Left ventricle myocardium superior (tissue), 1 donor: ENCODE measurements around the gene PLIN4. TPM values are rescaled to one million over a fixed set of nuclear protein-coding genes. Genes with fewer than 3 reads are reported as not detected.

ENCODE experiments used
- ATAC-seq: fragments of 200-7000 bp; cut with Tn5 transposase; one replicate; pipeline ENCODE4 v1.9.1; 2020; ENCODE audit warnings: mild to moderate bottlenecking, moderate library complexity
- DNase-seq: peaks from one replicate; pipeline ENCODE4 v3.0.0-alpha.2; 2020
- intact Hi-C: fragments of 100-400 bp; cut with micrococcal nuclease; formaldehyde crosslinking; loops from one replicate; pipeline ENCODE4 v1.11.0; 2022
- total RNA-seq: library from RNA; stranded (reverse); fragmentation: NEBNext Ultra II Directional; extraction: Animal tissue kit (Norgen Biotek cat#: 25700); gene quantifications from one replicate; pipeline ENCODE4 v1.2.1, GENCODE V29; 2021
- donor health status: DM: no; HTN: yes; CAD: no; lungs with severe emphysema.

Gene PLIN4
- total RNA-seq, 1 donor from 2014 or later, result 235 TPM

DNA sequence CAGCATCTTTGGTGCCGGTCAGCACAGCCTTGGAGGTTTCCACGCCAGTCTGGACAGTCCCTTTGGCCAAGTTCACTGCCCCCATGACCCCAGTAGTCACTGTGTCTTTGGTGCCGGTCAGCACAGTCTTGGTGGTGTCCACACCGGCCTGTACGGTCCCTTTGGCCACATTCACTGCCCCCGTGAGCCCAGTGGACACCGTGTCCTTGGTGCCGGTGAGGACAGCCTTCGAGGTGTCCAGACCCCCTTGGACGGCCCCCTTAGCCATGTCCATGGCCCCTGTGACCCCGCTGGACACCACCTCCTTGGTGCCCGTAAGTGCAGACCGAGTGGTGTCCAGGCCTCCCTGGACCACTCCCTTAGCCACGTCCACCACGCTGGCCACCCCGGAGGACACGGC is 5.0 kb downstream of the PLIN4 start:
- intact Hi-C loops, result no loop called here
- ATAC-seq (no peak), DNase-seq (no peak)

DNA sequence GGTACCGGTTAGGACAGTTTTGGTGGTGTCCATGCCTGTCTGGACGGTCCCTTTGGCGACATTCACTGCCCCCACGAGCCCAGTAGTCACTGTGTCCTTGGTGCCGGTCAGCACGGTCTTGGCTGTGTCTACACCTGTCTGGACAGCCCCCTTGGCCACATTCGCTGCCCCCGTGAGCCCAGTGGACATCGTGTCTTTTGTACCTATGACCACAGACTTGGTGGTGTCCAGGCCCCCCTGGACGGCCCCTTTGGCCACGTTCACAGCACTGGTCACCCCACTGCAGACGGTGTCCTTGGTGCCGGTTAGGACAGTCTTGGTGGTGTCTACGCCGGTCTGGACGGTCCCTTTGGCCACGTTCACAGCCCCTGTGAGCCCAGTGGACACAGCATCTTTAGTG is 6.2 kb downstream of the PLIN4 start:
- ATAC-seq (no peak), DNase-seq (no peak)
- intact Hi-C loops, result no loop called here

DNA sequence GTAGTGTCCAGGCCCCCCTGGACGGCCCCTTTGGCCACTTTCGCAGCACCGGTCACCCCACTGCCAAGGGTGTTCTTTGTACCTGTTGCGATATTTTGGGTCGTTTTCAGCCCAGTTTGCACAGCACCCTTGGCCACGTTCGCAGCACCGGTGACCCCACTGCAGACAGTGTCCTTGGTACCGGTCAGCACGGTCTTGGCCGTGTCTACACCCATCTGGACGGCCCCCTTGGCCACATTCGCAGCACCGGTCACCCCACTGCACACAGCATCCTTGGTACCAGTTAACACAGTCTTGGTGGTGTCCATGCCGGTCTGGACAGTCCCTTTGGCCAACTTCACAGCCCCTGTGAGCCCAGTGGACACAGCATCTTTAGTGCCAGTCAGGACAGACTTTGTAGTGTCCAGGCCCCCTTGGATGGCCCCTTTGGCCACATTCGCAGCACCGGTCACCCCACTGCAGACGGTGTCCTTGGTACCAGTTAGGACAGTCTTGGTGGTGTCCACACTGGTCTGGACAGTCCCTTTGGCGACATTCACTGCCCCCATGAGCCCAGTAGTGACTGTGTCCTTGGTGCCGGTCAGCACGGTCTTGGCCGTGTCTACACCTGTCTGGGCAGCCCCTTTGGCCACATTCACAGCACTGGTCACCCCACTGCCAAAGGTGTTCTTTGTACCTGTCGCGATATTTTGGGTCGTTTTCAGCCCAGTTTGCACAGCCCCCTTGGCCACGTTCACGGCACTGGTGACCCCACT is 6.8 kb downstream of the PLIN4 start:
- no peak for DNase-seq
- intact Hi-C loops, result no loop called here
- peak; percentile 9 for ATAC-seq

DNA sequence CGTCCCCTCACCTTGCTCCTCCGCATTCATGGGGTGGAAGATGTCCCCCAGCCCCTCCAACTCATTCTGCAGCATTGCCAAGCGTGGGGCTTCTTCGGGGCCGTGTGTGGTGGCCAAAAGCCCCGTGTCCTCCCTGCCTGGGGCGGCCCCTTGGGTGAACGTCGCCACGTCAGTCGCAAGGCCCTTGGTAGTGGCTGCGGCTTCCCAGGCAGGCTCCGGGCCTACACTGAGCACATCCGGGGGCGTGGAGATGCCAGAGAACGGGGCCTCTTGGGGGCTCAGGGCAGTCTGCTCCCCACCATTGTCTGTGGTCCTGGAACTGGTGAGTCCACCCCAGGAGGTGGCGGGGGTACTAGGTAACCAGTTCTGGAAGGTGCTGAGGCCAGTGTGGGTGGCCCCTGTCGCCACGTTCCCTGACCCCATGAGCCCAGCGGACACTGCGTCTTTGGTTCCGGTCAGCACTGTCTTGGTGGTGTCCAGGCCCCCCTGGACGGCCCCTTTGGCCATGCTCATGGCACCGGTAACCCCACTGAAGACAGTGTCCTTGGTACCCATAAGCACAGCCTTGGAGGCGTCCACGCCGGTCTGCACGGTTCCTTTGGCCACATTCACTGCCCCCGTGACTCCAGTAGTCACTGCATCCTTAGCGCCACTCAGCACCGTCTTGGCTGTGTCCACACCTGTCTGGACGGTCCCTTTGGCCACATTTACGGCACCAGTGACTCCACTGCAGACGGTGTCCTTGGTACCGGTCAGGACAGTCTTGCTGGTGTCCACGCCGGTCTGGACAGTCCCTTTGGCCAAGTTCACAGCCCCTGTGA is 7.6 kb downstream of the PLIN4 start:
- DNase-seq (no peak), ATAC-seq (peak; percentile 4)
- intact Hi-C loops, result no loop called here

DNA sequence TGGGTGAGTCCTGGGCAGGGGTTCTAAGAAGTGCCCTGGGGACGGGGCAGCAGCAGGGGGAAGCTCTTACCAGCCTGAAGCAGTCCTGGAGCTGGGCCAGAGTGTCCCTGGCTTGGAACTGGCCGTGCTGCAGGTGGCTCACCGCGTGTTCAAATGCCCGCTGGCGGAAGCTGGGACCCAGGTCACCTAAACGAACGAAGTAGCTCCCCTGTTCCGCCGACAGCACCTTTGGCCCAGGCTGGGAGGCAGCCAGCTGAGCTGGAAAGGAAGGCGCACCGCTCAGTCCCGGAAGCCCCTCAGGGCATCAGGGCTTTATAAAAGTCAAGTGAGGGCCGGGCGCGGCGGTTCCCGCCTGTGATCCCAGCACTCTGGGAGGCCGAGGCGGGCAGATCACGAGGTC is 9.6 kb downstream of the PLIN4 start:
- intact Hi-C loops, result no loop called here
- no peak for DNase-seq
- no peak for ATAC-seq

DNA sequence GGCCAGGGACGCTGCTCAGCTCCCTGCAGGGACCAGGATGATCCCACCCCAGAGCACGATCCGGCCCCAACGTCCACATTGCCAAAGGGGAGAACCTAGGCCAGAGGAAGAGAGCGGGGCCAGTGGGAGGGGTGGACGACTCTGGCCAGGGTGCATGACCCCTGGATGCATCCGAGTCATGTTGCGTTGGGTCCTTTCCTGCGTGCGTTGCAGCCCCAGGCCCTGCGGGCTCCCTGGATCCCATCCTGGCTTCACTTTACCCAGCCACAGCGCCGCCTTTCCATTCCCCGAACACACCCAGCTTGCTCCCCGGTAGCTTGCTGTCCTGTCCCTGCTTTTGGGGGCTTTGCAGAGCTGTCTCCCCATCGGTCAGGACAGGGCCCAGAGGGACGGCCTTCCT is 10.5 kb downstream of the PLIN4 start:
- intact Hi-C loops, result no loop called here
- no peak for ATAC-seq
- no peak for DNase-seq

DNA sequence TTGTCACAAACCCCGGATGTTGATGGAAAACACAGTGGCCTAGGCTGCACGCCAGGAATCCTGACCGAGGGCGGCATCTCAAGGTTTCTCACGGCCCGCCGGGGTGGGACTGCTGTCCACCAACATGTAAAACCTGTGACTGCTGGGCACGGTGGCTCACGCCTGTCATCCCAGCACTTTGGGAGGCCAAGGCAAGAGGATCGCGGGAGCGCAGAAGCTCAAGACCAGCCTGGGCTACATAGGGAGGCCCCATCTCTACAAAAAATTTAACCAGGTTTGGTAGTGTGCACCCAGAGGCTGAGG is 11.2 kb downstream of the PLIN4 start:
- intact Hi-C loops, result no loop called here
- DNase-seq, result no peak
- no peak for ATAC-seq

DNA sequence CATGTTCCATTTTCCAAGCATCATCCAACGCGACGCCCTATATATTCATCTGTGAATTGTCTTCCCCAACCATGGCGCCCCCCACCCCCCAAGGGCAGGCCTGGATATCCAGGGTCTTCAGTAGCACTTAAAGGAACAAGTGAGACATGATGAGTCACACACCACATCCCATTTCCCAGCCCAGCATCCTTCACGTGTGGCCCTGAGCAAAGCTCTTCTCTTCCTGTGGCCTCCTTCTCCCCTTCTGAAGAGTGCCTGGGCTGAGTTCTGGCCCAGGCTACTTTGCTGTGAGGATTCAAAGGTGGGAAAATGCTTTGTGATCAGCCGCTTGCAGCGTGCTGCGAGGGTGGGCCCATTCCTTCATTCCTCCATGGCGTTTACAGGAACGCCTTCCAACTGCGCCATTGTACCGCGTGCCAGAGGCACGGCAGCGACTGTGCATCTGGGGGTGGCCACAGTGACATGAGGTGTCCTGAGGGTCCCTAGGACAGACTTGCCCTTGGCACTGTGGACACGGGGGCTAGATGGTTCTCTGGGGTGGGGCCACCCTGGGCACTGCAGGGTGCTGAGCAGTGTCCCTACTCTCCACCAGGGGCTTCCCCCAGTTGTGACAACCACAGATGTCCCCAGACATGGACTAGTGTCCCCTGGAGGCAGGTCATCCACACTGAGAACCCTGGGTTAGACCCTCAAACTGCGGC is 11.7 kb downstream of the PLIN4 start:
- DNase-seq, result no peak
- no peak for ATAC-seq
- intact Hi-C loops, result no loop called here

DNA sequence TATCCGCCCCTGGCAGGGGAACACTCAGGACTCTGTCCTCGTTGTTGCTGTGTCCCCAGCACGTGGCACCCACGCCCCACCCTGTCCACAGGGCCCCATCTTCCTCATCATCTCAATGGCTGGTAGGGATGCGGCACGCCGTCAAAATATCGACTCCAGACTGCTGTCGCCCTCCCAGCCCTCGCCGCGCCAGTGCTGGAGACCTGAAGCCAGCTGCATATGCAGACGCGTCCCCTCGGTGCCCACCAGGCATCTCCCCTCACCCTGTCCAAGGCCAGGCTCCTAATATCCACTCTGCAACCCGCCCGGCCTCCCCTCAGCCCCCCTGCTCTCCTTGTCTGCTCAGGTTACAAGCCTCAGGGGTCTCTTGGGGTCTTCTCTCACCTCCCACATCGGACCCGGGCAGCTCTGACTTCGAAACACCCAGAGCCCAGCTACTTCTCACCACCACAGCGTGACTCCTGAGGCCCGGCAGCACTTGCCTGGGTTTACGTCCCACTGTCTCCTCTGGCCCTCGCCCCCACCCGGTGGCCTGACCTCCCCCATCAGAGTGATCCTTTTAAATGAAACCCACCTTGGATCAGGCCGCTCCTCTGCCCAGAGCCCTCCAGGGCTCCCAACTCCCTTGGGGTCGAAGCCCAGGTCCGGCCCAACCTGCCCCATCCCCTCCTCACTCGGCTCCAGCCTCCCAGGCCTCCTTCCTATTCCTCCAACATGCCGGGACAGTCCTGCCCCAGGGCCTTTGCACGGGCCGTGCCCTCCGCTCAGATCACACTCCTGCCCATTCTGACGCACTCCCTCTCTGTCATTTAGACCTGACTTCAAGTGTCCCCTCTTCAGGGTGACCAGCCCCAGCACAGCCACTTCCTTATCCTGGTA is 12.5 kb downstream of the PLIN4 start:
- intact Hi-C loops, result no loop called here
- DNase-seq (no peak), ATAC-seq (no peak)

DNA sequence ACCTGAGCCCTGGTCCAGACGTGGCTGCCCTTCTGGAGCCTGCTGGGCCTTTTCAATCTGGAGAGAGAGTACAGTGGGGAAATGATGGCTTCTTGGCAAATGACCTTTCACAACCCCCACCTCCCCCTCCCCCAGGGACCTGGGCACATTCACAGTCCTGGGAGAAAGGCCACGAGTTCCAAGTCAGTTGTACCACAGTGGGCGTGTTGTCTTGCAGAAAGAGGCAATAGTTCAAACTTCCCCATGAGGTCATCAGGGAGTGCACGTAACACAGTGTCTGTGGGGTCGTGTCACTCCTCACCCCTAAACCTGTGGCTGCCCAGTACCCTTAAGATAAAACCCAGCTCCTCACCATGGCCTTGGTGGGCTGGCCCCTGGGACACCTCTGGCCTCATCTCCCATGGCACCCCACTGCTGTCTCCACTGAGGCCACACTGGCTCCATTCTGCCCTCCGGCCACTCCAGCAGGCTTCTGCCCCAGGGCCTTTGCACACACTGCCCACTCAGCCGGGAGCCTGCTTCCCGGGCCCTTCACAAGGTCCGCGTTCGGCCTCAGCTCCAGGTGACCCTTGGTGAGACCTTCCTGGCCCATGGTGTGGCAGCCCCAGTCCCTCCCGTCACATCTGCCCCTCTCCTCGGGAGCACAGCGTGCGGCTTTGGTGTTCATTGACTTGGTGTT is 13.3 kb downstream of the PLIN4 start:
- intact Hi-C loops, result no loop called here
- ATAC-seq, result no peak
- DNase-seq, result no peak

DNA sequence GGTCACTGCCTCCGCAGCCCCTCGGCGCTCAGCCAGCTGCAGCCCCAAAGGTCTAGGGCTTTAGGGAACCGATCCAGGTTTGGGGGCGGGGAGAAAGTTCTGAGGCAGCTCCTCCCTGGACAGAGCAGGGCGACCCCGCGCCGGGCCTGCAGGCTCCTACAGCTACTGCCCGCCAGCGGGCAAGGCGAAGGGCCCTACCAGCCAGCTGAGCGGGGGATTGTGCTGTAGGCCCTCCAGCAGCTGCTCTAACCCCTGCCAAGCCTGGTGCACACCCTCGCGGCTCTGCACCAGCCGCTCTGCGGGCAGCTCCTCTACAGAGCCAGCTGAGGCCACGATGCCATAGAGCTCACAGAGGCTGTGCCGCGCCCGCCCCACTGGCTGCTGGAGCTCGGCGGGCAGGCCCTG is 14.0 kb downstream of the PLIN4 start:
- DNase-seq, result no peak
- intact Hi-C loops, result no loop called here
- no peak for ATAC-seq

DNA sequence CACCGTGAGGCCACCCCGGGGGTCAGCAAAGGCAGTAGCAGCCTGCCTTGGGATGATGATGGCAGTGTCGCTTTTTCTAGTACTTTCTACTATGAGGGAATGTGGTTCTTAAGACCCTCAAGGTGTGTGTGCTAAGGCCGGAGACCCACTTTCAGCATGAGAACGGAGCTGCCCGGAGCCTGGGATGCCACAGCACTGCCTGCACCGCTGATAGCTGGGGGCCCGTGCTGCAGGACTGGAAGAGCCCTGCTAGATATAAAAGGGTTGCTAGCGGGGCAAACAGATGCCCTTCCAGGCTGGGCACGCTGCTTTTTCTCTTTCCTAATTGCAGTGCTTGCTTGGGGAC is 14.5 kb downstream of the PLIN4 start:
- no peak for DNase-seq
- no peak for ATAC-seq
- intact Hi-C loops, result no loop called here

DNA sequence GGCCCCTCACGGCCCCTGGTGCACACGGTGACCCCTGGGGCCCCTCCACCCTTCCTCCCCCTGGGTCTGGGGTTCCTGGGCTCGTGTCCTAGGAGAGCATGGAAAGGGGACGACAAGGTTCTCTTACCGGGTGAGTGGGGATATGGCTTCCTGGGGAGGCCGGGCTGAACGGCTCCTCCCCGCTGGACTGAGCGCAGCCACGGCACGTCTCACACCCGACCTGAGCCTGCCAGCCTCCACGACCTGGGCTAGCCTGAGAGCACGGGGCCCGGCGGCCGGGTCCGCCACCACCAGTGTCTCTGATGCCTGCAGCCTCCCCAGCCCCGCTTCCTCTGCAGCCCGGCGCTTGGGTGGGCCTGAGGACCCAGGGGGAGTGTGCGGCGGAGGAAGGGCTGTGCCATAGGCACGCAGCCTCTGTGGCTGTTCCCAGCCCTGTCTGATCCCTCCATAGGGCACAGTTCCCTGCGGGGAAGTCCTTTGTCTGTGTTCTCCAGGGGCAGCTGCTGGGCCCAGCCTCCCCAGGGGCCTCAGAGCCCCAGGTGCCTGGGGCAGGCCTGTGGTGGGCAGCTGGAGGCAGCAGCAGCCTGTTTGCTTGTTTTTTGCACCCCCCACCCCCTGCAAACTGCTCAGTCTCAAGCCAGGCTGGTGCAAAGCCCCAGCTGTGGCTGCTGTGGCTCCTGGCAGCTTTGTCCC is 15.0 kb downstream of the PLIN4 start:
- intact Hi-C loops, result no loop called here
- DNase-seq (no peak), ATAC-seq (peak; percentile 2)

DNA sequence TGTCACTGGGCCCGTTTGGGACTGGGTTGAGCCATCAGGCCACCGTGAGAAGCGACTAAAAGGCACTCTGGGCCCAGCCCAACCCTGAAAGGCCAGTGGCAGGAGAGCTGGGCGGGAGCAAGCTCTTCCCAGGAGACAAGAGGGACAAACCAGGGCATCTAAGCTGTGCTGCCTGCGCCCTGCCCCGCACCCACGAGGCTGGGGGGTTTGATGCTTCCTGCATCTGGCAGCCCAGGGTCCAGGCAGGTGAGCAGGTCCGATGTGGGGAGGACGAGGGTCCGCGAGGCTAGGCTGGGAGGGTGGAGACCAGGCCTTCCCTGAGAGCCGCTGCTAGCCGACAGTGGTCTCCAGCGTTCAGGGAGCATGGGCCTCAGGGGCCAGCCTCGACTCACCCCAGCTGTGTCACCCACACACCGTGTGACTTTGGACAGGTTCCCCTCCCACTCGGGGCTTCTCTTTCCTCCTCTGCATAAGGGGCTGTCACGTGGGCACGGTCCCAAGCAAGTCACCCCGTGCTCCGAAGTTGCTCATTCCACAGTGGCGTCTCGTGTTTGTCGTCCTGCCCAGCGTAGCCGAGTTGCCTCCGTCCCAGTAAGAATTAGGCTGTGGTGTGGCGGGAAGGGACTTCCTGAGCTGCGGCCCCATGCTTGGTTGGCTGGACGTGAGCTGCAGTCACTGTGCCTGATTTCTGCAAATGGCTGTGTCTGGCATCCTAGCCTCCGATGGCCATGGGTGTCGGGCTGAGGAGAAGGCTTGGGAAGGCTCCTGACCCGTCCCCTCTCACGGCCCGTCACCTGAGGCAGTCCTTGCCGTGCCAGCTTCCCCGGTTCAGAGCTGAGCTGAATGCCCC is 15.8 kb downstream of the PLIN4 start:
- DNase-seq (no peak), ATAC-seq (peak; percentile 3)

DNA sequence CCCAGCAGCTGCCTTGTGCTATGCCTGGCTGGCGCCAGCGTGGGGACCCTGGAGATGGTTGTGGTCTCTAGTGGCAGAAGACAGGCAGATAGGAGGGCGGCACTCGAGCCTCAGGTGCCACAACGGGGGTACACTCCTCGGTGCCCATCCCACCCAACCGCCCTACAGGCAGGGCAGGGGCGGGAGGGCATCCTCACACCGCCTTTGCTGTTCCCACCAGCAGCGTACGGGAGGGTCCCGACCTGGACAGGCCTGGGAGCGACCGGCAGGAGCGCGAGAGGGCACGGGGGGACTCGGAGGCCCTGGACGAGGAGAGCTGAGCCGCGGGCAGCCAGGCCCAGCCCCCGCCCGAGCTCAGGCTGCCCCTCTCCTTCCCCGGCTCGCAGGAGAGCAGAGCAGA is 16.6 kb downstream of the PLIN4 start:
- intact Hi-C loops, result no loop called here
- ATAC-seq (peak; percentile 10), DNase-seq (no peak)

More for the DNA sequence above, 15.8 kb downstream of the PLIN4 start:
- intact Hi-C loops, result no loop called here

DNA sequence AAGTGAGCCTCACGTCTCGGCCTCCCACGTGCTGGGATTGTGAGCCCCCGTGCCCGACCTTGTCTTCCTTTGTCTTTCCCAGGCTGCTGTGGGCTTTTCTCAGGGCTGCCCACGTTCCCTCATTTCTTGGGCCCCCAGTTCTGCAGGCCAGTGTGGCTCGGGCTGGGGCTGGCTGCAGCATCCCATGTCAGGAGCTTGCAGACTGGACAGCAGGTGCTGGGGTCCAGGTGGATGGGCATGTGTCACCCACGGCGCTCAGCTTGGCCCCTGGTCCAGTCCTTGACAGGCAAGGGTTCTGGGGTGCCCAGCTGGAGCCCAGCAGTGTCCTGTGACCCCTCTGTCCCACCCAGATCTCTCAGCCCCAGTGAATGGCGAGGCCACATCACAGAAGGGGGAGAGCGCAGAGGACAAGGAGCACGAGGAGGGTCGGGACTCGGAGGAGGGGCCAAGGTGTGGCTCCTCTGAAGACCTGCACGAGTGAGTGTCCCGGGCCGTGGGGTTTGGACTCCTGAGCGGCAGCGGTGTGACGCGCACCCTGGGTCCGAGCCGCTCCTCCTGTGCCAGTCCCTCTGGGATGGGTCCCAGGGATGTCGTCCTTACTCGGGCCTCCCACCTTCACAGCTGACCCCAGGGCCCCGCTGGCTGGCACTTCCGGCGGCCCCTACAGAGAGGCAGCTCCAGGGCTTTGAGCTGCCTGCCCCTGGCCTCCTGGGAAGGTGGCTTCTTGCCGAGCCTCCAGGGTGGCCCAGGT is 17.3 kb downstream of the PLIN4 start:
- no peak for DNase-seq
- intact Hi-C loops, result no loop called here
- ATAC-seq, result peak; percentile 3

DNA sequence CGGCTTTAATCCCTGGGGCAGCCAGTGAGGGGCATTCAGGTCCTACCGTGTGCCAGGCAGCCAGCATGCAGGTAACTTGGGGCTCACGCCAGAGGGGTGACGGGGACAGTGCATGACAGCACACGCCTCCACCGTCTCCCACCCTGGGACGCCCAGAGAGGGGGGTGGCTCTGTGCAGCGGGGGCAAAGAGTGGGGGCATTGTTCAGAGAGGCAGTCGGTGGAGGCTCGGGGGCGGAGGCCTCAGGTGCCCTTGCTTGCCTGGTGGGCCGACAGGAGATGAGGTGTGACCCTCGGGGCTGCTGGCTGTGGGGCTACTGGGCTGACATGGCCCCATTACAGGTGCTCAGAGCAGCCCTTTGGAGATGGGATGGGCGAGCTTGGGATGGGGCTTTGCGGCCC is 18.4 kb downstream of the PLIN4 start:
- ATAC-seq (no peak), DNase-seq (no peak)
- intact Hi-C loops, result no loop called here
